B cell (primary cell): ENCODE measurements around the gene KMT2D. TPM values are rescaled to one million over a fixed set of nuclear protein-coding genes. Genes with fewer than 3 reads are reported as not detected.

Experiments used
- ATAC-seq: fragments of 200-7000 bp; cut with Tn5 transposase; one replicate; pipeline ENCODE4 v1.10.0; 2021; ENCODE audit warnings: low read depth, mild to moderate bottlenecking, moderate number of reproducible peaks, moderate library complexity
- CTCF ChIA-PET: fragments of 350-600 bp; sonication (Branson Sonifier 250); formaldehyde crosslinking; loops from one replicate; lab custom pipeline; 2021; ENCODE audit warnings: antibody characterized with exemption, inconsistent platforms; lab: Charles Lee
- POLR2A ChIA-PET: fragments of 350-600 bp; sonication (Branson Sonifier 250); formaldehyde crosslinking; loops from one replicate; lab custom pipeline; 2021; ENCODE audit warnings: antibody characterized with exemption; lab: Charles Lee
- DNase-seq: peaks from one replicate; pipeline ENCODE4 v3.0.0; 2013
- H2AFZ ChIP-seq: 2 replicates; pipeline ENCODE4 v1.6.1; 2012; ENCODE audit warnings: mild to moderate bottlenecking, low read depth, low read length; ENCODE audit not compliant: insufficient read depth, poor library complexity, severe bottlenecking
- H3K27ac ChIP-seq, 2 donors: 1 replicate in 1 of 2; 2 replicates in 1 of 2; pipeline ENCODE4 v1.5.1; 2012 to 2013; ENCODE audit warnings: low read length in 2 of 2, mild to moderate bottlenecking in 2 of 2, moderate library complexity in 1 of 2
- H3K27me3 ChIP-seq, 4 experiments: fragments of 200-600 bp in 1 of 4; sonication (generic) in 1 of 4; replicated peaks in 1 of 4; 1 replicate in 2 of 4; 2 replicates in 2 of 4; pipeline versions ENCODE4 v1.6.1 to v1.7.0; 2013 to 2016; ENCODE audit warnings: low read length in 3 of 4, mild to moderate bottlenecking in 2 of 4, mixed read lengths in 1 of 4, moderate library complexity in 1 of 4; ENCODE audit not compliant: insufficient read depth in 4 of 4, control insufficient read depth in 3 of 4; ENCODE audit errors: control extremely low read depth in 1 of 4
- H3K36me3 ChIP-seq, 2 experiments: replicated peaks in 1 of 2; 1 replicate in 1 of 2; 2 replicates in 1 of 2; pipeline versions ENCODE4 v1.6.1 to v1.7.1; 2013; ENCODE audit warnings: low read length in 1 of 2; ENCODE audit not compliant: insufficient read depth in 2 of 2, control insufficient read depth in 1 of 2; ENCODE audit errors: control extremely low read depth in 1 of 2, extremely low read depth in 1 of 2
- H3K4me1 ChIP-seq, 2 donors: fragments of 200-600 bp in 1 of 2; sonication (generic) in 1 of 2; 1 replicate in 1 of 2; 2 replicates in 1 of 2; pipeline versions ENCODE4 v1.5.1 to v1.6.1; 2013 to 2017; ENCODE audit warnings: low read length in 2 of 2; ENCODE audit not compliant: control insufficient read depth in 2 of 2, insufficient read depth in 2 of 2
- H3K4me2 ChIP-seq: replicated peaks from 2 replicates; pipeline ENCODE3; 2012; ENCODE audit warnings: mild to moderate bottlenecking, low read depth, low read length; ENCODE audit not compliant: poor library complexity, severe bottlenecking
- H3K4me3 ChIP-seq, 5 experiments: fragments of 200-600 bp in 1 of 5; sonication (generic) in 1 of 5; 1 replicate in 3 of 5; 2 replicates in 2 of 5; pipeline versions ENCODE4 v1.5.1 to v1.7.0; 2011 to 2016; ENCODE audit warnings: low read length in 4 of 5, mild to moderate bottlenecking in 4 of 5, low read depth in 2 of 5, control low read depth in 1 of 5, moderate library complexity in 1 of 5; ENCODE audit not compliant: insufficient read depth in 1 of 5; ENCODE audit errors: control extremely low read depth in 1 of 5, extremely low read depth in 1 of 5
- H3K79me2 ChIP-seq: fragments of 200-600 bp; sonication (generic); one replicate; pipeline ENCODE4 v1.6.0; 2016; ENCODE audit warnings: low read length; ENCODE audit not compliant: control insufficient read depth, insufficient read depth
- H3K9ac ChIP-seq: fragments of 200-600 bp; sonication (generic); 2 replicates; pipeline ENCODE4 v1.6.1; 2017; ENCODE audit warnings: mild to moderate bottlenecking, low read length, moderate library complexity
- H3K9me3 ChIP-seq, 3 donors: one replicate each; pipeline versions ENCODE4 v1.6.1 to v1.7.1; 2013; ENCODE audit warnings: low read length in 2 of 3; ENCODE audit not compliant: control insufficient read depth in 2 of 3, insufficient read depth in 1 of 3; ENCODE audit errors: control extremely low read depth in 1 of 3
- H4K20me1 ChIP-seq: 2 replicates; pipeline ENCODE4 v1.6.0; 2012; ENCODE audit warnings: mild to moderate bottlenecking, low read length; ENCODE audit not compliant: insufficient read depth, control insufficient read depth, poor library complexity, severe bottlenecking
- H3K27ac Mint-ChIP-seq: one replicate; pipeline ENCODE4 v1.8.0; 2021; ENCODE audit warnings: mixed read lengths
- H3K27me3 Mint-ChIP-seq: one replicate; pipeline ENCODE4 v1.8.0; 2021; ENCODE audit warnings: mixed read lengths
- H3K4me1 Mint-ChIP-seq: one replicate; pipeline ENCODE4 v1.8.0; 2021; ENCODE audit warnings: mixed read lengths
- H3K4me3 Mint-ChIP-seq: one replicate; pipeline ENCODE4 v1.8.0; 2021; ENCODE audit warnings: mixed read lengths
- H3K9me3 Mint-ChIP-seq: one replicate; pipeline ENCODE4 v1.8.0; 2022; ENCODE audit warnings: mixed read lengths; ENCODE audit not compliant: insufficient read depth
- EZH2 ChIP-seq: IDR thresholded peaks from 2 replicates; pipeline ENCODE4 v1.6.1; 2012; ENCODE audit warnings: borderline replicate concordance, low read depth, mild to moderate bottlenecking, moderate library complexity, low read length; ENCODE audit not compliant: insufficient read depth, poor library complexity, severe bottlenecking
- WGBS: methylation state at CpG from one replicate; pipeline ENCODE4 v1.1.5; 2013; ENCODE audit warnings: missing lambda C conversion rate; ENCODE audit not compliant: insufficient coverage; 5-methylcytosine and 5-hydroxymethylcytosine counted together
- intact Hi-C: fragments of 100-400 bp; cut with micrococcal nuclease; formaldehyde crosslinking; loops from one replicate; pipeline ENCODE4 v1.10.0; 2022
- polyA plus RNA-seq: library from polyadenylated mRNA; depleted of rRNA; stranded (reverse); fragments of >200 nt; gene quantifications from 2 replicates; pipeline ENCODE4 v1.2.3, GENCODE V29; 2012
- total RNA-seq, 2 donors: library from RNA; stranded (reverse); fragments of 120-200 nt in 1 of 2; gene quantifications; 1 replicate in 1 of 2; 2 replicates in 1 of 2; pipeline versions ENCODE4 v1.2.3 to v1.2.4, GENCODE V29; 2013 to 2022
- TF ChIP-seq, protein P1 (sequence below): fragments of 200-600 bp; IDR thresholded peaks from one replicate; pipeline ENCODE4 v1.8.0; 2022; ENCODE audit warnings: antibody characterized with exemption, mild to moderate bottlenecking

The KMT2D gene
- total and polyA plus RNA-seq, 2 donors (not counting 1 experiment from before 2014, with no cell fraction given) = 64.0 to 179 TPM

DNA sequence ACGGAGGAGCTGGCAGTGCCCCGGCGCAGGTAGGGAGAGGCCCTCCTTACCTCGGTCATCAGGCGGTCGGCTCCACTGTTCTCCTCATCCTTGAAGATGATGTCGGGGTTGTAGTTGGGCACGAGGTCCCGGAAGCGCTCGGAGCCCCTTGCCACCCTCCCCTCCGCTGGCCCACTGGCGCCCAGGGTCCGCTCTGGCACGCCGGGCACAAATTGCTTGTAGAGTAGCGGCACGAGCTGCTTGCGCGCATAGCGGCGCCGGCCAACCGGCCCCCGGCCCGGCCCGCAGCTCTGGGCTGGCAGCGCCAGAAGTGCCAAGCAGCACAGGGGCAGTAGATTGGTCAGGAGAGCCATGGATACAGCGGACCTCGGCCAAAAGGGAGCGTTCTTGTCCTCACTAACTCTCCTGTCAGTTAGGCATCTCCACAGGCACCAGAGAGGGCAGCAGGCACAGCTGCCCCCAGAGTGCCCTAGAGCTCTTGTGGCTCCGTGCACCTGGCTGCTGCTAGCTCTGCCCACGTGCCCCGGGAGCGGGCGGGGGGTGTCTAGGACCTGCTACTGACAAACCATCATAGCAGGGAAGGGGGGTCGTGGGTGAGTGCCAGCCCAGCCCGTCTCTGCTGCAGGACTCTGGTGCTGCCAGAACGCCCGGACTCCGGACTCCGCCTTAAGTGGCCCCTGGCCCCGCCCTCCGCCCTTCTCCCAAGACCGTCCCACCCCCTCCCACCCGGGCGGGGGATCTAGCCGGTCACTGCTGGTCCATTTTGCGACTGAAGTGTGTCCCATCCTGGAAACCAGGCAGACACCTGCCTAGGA lies 33.8 kb upstream of the KMT2D start, which contains the start of gene DHH:
TSS of gene DHH (minus strand) at position 642 of the 815 bp plus-strand sequence. CDS start at position 353, 289 bp downstream.
- H3K79me2 ChIP-seq = no peaks in the 10 kb centered on the region
- H3K9me3 ChIP-seq = peaks cover 0 to 27% (median 0%) of the 10 kb centered on the region in 3 donors
- H2AFZ ChIP-seq = peak within 1 kb of the TSS; percentile 46
- 4% methylated on average over 46 of the region's 49 CpGs for WGBS
- ChIA-PET POLR2A (interaction anchor here (0.6 to 1.8 kb wide), 5 partner anchors 13 to 188 kb away, joined by 3 to 9 read pairs (median 4); partner anchors contain the start of genes RHEBL1 and TUBA1B), CTCF (interaction anchor here (0.6 to 17.6 kb wide), 12 partner anchors 8 to 141 kb away, joined by 3 to 199 read pairs (median 6); partner anchors contain the start of gene LMBR1L)
- H3K4me1 ChIP-seq = peaks cover 47 to 49% of the 10 kb centered on the region in 2 donors
- peak; percentile 52 for DNase-seq
- H3K27ac ChIP-seq = no peak within 1 kb of the TSS
- TF ChIP-seq EZH2 = peak; percentile 73
- TF ChIP-seq, protein P1, sequence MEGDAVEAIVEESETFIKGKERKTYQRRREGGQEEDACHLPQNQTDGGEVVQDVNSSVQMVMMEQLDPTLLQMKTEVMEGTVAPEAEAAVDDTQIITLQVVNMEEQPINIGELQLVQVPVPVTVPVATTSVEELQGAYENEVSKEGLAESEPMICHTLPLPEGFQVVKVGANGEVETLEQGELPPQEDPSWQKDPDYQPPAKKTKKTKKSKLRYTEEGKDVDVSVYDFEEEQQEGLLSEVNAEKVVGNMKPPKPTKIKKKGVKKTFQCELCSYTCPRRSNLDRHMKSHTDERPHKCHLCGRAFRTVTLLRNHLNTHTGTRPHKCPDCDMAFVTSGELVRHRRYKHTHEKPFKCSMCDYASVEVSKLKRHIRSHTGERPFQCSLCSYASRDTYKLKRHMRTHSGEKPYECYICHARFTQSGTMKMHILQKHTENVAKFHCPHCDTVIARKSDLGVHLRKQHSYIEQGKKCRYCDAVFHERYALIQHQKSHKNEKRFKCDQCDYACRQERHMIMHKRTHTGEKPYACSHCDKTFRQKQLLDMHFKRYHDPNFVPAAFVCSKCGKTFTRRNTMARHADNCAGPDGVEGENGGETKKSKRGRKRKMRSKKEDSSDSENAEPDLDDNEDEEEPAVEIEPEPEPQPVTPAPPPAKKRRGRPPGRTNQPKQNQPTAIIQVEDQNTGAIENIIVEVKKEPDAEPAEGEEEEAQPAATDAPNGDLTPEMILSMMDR = no peak
- Mint-ChIP-seq H3K27ac (peak within 1 kb of the TSS; percentile 20), H3K27me3 (peaks cover 45% of the 10 kb centered on the region), H3K9me3 (no peaks in the 10 kb centered on the region), H3K4me1 (peaks cover 46% of the 10 kb centered on the region), H3K4me3 (peak within 1 kb of the TSS; percentile 27)
- H3K27me3 ChIP-seq = peaks cover 0 to 58% (median 39%) of the 10 kb centered on the region in 4 experiments
- H4K20me1 ChIP-seq = peaks cover 12% of the 10 kb centered on the region
- peak within 1 kb of the TSS; percentile 16 for H3K9ac ChIP-seq
- intact Hi-C loops = loop anchor here (10.0 kb wide), 1 partner anchor 250 kb away; the partner anchor contains the start of gene DNAJC22
- peak within 1 kb of the TSS; percentile 66 for H3K4me2 ChIP-seq
- no peak for ATAC-seq
- peak within 1 kb of the TSS in 1 of 5 experiments; percentile 9 for H3K4me3 ChIP-seq
- peaks cover 0 to 2% of the 10 kb centered on the region in 2 experiments for H3K36me3 ChIP-seq
